GM13976 (cell line): ENCODE results near the gene DAZAP1.

ENCODE experiments used
- DNase-seq: peaks from one replicate; pipeline ENCODE4 v3.0.0; 2012; ENCODE audit warnings: low spot score
- CTCF ChIP-seq: IDR thresholded peaks from 2 replicates; pipeline ENCODE4 v1.5.1; 2012; ENCODE audit warnings: borderline replicate concordance, mild to moderate bottlenecking; ENCODE audit not compliant: insufficient read depth; ENCODE audit errors: extremely low read depth, missing control alignments, control extremely low read depth
- in situ Hi-C: fragments of 300-500 bp; cut with MboI; formaldehyde crosslinking; loops from one replicate; pipeline ENCODE4 v1.12.0; 2022; ENCODE audit warnings: low sequenced_read_pairs, mixed read lengths, inconsistent platforms; ENCODE audit not compliant: unreplicated experiment

DAZAP1 gene

GRCh38 chr19:1383312-1384084 lies 23.9 kb upstream of the DAZAP1 start, which contains the start of gene NDUFS7:
TSS of gene NDUFS7 (plus strand) at chr19:1383907. CDS start at chr19:1383927, 20 bp downstream.
- in situ Hi-C loops, result no loop called here
- no peak for TF ChIP-seq CTCF
- peak; percentile 90 for DNase-seq

- no peak for DNase-seq
- TF ChIP-seq CTCF, result no peak
- in situ Hi-C loops, result no loop called here
Measured at GRCh38 chr19:1384085-1384462, 23.3 kb upstream of the DAZAP1 start.

- no peak for TF ChIP-seq CTCF
- in situ Hi-C loops, result no loop called here
- no peak for DNase-seq
Measured at GRCh38 chr19:1384478-1385110, 22.8 kb upstream of the DAZAP1 start.

- DNase-seq, result no peak
- no peak for TF ChIP-seq CTCF
- in situ Hi-C loops, result no loop called here
Measured at GRCh38 chr19:1385816-1386215, 21.6 kb upstream of the DAZAP1 start.

GRCh38 chr19:1386945-1387683 lies 20.3 kb upstream of the DAZAP1 start:
- no peak for TF ChIP-seq CTCF
- in situ Hi-C loops, result no loop called here

More at GRCh38 chr19:1386945-1387683, 20.3 kb upstream of the DAZAP1 start:
- no peak for DNase-seq
